PC-9 (cell line): ENCODE measurements around the gene DEUP1. TPM values are rescaled to one million over a fixed set of nuclear protein-coding genes. Genes with fewer than 3 reads are reported as not detected.

Experiments used
- BruUV-seq: library from RNA; stranded (reverse); fragments of 400-500 nt; replicated peaks from 2 replicates; lab custom pipeline; 2021; lab: Mats Ljungman, UMichigan
- CTCF ChIA-PET: fragments of 300-600 bp; sonication (Branson Sonifier 250); formaldehyde crosslinking; loops from one replicate; lab custom pipeline; 2022; ENCODE audit warnings: antibody characterized with exemption; lab: Charles Lee
- POLR2A ChIA-PET: fragments of 300-600 bp; sonication (Branson Sonifier 250); formaldehyde crosslinking; loops from one replicate; lab custom pipeline; 2022; ENCODE audit warnings: antibody characterized with exemption; ENCODE audit not compliant: unreplicated experiment; lab: Charles Lee
- DNase-seq, 2 experiments: peaks; one replicate each; pipeline versions ENCODE4 v3.0.0 to v3.0.0-alpha.2; 2015 to 2022; ENCODE audit warnings: mixed read lengths in 1 of 2
- H2AFZ ChIP-seq: fragments of 200-600 bp; sonication (generic); 2 replicates; pipeline ENCODE4 v1.8.1; 2017; ENCODE audit warnings: antibody characterized with exemption
- H3F3A ChIP-seq: fragments of 200-600 bp; sonication (generic); 2 replicates; pipeline ENCODE4 v1.8.1; 2017; ENCODE audit warnings: antibody characterized with exemption, mild to moderate bottlenecking, low read depth; ENCODE audit not compliant: insufficient read depth
- H3K27ac ChIP-seq: fragments of 200-600 bp; sonication (generic); 2 replicates; pipeline ENCODE4 v1.6.1; 2016; ENCODE audit warnings: mixed run types
- H3K27me3 ChIP-seq: fragments of 200-600 bp; sonication (generic); 2 replicates; pipeline ENCODE4 v1.6.1; 2016; ENCODE audit warnings: low read depth, mixed run types; ENCODE audit not compliant: insufficient read depth
- H3K36me3 ChIP-seq: fragments of 200-600 bp; sonication (generic); 2 replicates; pipeline ENCODE4 v1.6.1; 2016; ENCODE audit warnings: low read depth, mixed run types
- H3K4me1 ChIP-seq: fragments of 200-600 bp; sonication (generic); replicated peaks from 2 replicates; pipeline ENCODE4 v1.6.1; 2016; ENCODE audit warnings: mixed run types; ENCODE audit not compliant: insufficient read depth
- H3K4me2 ChIP-seq: fragments of 200-600 bp; sonication (generic); 2 replicates; pipeline ENCODE4 v1.6.1; 2017; ENCODE audit warnings: mixed run types
- H3K4me3 ChIP-seq: fragments of 200-600 bp; sonication (generic); 2 replicates; pipeline ENCODE4 v1.6.1; 2016; ENCODE audit warnings: mixed run types
- H3K79me2 ChIP-seq: fragments of 200-600 bp; sonication (generic); 2 replicates; pipeline ENCODE4 v1.6.1; 2017; ENCODE audit warnings: low read depth, mixed run types
- H3K9me2 ChIP-seq: fragments of 200-600 bp; sonication (generic); 2 replicates; pipeline ENCODE4 v1.8.1; 2017; ENCODE audit warnings: mild to moderate bottlenecking; ENCODE audit not compliant: insufficient read depth
- H3K9me3 ChIP-seq: fragments of 200-600 bp; sonication (generic); 2 replicates; pipeline ENCODE4 v1.8.1; 2016; ENCODE audit warnings: low read depth; ENCODE audit not compliant: insufficient read depth
- H4K20me1 ChIP-seq: fragments of 200-600 bp; sonication (generic); 2 replicates; pipeline ENCODE4 v1.8.1; 2017; ENCODE audit not compliant: insufficient read depth
- EZH2 ChIP-seq: fragments of 200-600 bp; sonication (generic); IDR thresholded peaks from 2 replicates; pipeline ENCODE4 v1.8.0; 2017; ENCODE audit warnings: antibody characterized with exemption, low read depth
- intact Hi-C: fragments of 100-400 bp; cut with micrococcal nuclease; formaldehyde crosslinking; loops from one replicate; pipeline ENCODE4 v1.10.0; 2022; ENCODE audit not compliant: unreplicated experiment
- total RNA-seq: library from RNA; stranded (reverse); gene quantifications from 2 replicates; pipeline ENCODE4 v1.2.3, GENCODE V29; 2021
- TF ChIP-seq, protein P1 (sequence below): fragments of 200-600 bp; sonication (generic); conservative IDR thresholded peaks from 2 replicates; pipeline ENCODE4 v1.6.1; 2017; ENCODE audit warnings: mixed run types, antibody characterized with exemption, mild to moderate bottlenecking, moderate library complexity

DEUP1 gene
- total RNA-seq, 1 experiment from 2014 or later: not detected

DNA sequence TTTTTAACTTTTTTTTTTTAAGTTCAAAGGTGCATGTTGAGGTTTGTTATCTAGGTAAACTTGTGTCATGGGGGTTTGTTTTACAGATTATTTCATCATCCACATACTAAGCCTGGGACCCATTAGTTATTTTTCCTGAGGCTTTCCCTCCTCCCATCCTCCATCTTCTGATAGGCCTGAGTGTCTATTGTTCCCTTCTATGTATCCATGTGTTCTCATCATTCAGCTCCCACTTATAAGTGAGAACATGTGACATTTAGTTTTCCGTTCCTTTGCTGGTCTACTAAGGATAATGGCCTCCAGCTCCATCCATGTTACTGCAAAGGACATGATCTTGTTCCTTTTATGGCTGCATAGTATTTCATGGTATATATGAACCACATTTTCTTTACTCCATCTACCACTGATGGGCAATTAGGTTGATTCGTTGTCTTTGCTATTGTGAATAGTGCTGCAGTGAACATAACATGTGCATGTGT, 14.4 kb downstream of the DEUP1 start:
- POLR2A ChIA-PET: no interaction called here
- TF ChIP-seq, protein P1, sequence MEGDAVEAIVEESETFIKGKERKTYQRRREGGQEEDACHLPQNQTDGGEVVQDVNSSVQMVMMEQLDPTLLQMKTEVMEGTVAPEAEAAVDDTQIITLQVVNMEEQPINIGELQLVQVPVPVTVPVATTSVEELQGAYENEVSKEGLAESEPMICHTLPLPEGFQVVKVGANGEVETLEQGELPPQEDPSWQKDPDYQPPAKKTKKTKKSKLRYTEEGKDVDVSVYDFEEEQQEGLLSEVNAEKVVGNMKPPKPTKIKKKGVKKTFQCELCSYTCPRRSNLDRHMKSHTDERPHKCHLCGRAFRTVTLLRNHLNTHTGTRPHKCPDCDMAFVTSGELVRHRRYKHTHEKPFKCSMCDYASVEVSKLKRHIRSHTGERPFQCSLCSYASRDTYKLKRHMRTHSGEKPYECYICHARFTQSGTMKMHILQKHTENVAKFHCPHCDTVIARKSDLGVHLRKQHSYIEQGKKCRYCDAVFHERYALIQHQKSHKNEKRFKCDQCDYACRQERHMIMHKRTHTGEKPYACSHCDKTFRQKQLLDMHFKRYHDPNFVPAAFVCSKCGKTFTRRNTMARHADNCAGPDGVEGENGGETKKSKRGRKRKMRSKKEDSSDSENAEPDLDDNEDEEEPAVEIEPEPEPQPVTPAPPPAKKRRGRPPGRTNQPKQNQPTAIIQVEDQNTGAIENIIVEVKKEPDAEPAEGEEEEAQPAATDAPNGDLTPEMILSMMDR: no peak
- no peak for TF ChIP-seq EZH2
- no peak overlapping the region for H2AFZ ChIP-seq
- H3K36me3 ChIP-seq: no peaks in the 10 kb centered on the region
- no peaks in the 10 kb centered on the region for H3K9me3 ChIP-seq
- BruUV-seq: no TSS peak
- H3K27me3 ChIP-seq: no peaks in the 10 kb centered on the region
- H3K4me2 ChIP-seq: no peak overlapping the region
- H3K4me1 ChIP-seq: no peaks in the 10 kb centered on the region
- CTCF ChIA-PET: no interaction called here
- DNase-seq: no peak
- no peak overlapping the region for H3K27ac ChIP-seq
- no peaks in the 10 kb centered on the region for H3F3A ChIP-seq
- no peaks in the 10 kb centered on the region for H4K20me1 ChIP-seq
- H3K9me2 ChIP-seq: no peaks in the 10 kb centered on the region
- no peaks in the 10 kb centered on the region for H3K79me2 ChIP-seq
- intact Hi-C loops: no loop called here
- H3K4me3 ChIP-seq: no peak overlapping the region

DNA sequence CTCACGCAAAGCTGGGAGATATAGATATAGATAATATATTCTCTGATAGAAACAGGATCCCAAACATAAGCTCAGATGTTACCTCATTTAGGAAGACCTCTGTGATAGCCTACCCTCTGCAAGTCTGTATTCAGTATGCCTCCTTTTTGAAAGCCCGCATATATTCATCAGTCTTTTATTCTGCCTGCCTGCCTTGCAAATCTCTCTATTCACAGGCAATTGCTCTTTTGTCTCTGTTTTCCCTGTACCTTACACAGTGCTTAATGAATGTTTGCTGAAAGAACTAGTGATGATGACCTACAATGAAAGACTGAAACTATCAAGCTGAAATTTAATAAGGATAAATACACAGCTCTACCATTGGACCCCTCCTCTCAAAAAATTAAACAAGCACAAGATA, 18.4 kb downstream of the DEUP1 start:
- no peaks in the 10 kb centered on the region for H4K20me1 ChIP-seq
- ChIA-PET CTCF (no interaction called here), POLR2A (no interaction called here)
- no peaks in the 10 kb centered on the region for H3K9me3 ChIP-seq
- intact Hi-C loops: no loop called here
- no peak for DNase-seq
- peaks cover 5% of the 10 kb centered on the region for H3K9me2 ChIP-seq
- no peaks in the 10 kb centered on the region for H3K27me3 ChIP-seq
- no peaks in the 10 kb centered on the region for H3K79me2 ChIP-seq
- no peaks in the 10 kb centered on the region for H3K4me1 ChIP-seq
- H3K27ac ChIP-seq: no peak overlapping the region
- no peaks in the 10 kb centered on the region for H3F3A ChIP-seq
- no peaks in the 10 kb centered on the region for H3K36me3 ChIP-seq
- TF ChIP-seq, protein P1: no peak
- TF ChIP-seq EZH2: no peak
- H3K4me3 ChIP-seq: no peak overlapping the region
- H2AFZ ChIP-seq: no peak overlapping the region
- no peak overlapping the region for H3K4me2 ChIP-seq
- no TSS peak for BruUV-seq

DNA sequence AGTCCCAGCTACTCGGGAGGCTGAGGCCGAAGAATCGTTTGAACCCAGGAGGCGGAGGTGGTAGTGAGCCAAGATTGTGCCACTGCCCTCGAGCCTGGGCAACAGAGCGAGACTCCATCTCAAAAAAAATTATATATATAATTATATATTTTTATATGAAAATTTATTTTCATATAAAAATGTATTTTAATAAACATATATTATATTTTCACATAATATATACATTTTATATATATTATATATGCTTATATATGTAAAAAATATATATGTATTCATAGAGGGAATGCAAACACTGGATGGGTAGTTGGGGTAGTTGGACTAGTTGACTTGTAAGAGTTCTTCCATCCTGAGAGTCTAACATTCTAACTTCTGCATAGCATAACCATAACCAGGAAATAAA, 20.3 kb downstream of the DEUP1 start:
- intact Hi-C loops: no loop called here

More for the DNA sequence above, 20.3 kb downstream of the DEUP1 start:
- no peak overlapping the region for H3K4me3 ChIP-seq
- H3K27ac ChIP-seq: no peak overlapping the region
- H3K9me3 ChIP-seq: no peaks in the 10 kb centered on the region
- no peaks in the 10 kb centered on the region for H3K79me2 ChIP-seq
- no peaks in the 10 kb centered on the region for H3K27me3 ChIP-seq
- DNase-seq: no peak
- no peaks in the 10 kb centered on the region for H3F3A ChIP-seq
- ChIA-PET CTCF (no interaction called here), POLR2A (no interaction called here)
- no peaks in the 10 kb centered on the region for H3K4me1 ChIP-seq
- H3K9me2 ChIP-seq: peaks cover 5% of the 10 kb centered on the region
- H2AFZ ChIP-seq: no peak overlapping the region
- no peaks in the 10 kb centered on the region for H4K20me1 ChIP-seq
- no peak for TF ChIP-seq EZH2
- TF ChIP-seq, protein P1: no peak
- H3K4me2 ChIP-seq: no peak overlapping the region
- BruUV-seq: no TSS peak
- no peaks in the 10 kb centered on the region for H3K36me3 ChIP-seq
